ENCODE measurements around the gene ADAM33. TPM values are rescaled to one million over a fixed set of nuclear protein-coding genes. Genes with fewer than 3 reads are reported as not detected.
A peak's percentile ranks its signal among the peaks of the same experiment; 100 is the strongest.

The ADAM33 gene
- total RNA-seq, 1 donor from 2014 or later: 3.0 TPM

DNA sequence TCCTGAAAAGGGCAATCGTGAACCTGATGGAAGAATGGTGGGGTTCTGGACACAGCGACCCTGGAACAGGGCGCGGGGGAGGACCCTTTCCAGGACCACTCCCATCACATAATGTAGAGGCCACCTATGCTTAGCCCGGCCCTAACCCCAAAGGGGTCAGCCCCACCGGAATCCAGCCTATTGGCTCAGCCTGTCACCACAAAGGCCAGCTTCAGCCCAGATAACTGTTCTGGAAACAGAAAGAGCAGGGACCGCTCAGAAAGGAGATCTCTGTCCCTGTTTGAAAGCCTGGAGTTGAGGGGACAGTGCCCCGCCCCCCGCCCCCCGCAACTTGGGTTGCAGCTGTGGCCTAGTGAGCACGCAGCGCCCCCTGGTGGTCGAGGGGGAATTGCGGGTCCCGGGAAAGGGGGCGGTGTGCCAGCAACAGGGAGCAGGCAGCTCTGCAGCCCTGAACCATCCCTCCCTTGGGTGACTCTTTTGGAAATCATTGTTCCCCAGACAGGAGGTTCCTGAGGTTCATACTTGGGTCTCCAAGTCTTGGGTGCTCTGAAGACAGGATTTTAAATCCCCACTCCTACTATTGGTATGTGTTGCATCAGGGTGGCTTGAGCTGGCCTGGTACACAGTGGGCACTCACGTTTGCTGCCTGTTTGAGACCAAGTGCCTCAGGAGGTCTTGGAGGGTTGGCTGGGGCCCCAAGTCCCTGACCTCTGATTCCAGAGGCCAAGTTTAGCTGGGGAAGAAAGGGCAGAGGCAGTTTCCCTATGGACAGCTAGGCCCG lies 29.1 kb upstream of the ADAM33 start:
- peak; percentile 86 for DNase-seq (ENCODE audit: low spot score)
- intact Hi-C loops (cut with DNase I): loop anchor here (1.0 to 10.0 kb wide), 3 partner anchors 35 to 354 kb away; partner anchors contain the start of gene ADISSP

DNA sequence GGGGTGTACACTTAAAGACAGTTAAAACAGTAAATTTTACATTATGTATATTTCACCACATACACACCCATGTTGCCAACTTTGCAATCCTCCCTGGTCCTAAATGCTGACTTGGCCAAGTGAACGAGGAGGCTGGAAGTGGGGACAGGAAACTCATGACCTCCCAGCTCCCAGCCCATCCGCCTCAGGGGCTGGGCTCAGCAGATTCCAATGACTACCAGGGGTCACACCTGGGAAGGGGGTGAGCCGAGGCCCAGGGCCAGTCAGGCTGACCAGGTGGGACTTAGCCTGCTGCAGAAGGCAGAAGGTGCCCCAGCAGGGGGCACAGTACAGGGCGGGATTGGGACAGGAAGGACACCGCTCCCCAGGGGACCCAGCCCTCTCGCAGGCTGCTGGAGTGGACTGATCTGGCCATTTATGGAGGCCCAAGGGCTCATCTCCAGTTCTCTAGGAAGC lies 28.2 kb upstream of the ADAM33 start:
- intact Hi-C loops (cut with DNase I): loop anchor here (5.0 to 10.0 kb wide), 2 partner anchors 57 to 355 kb away; partner anchors contain the start of gene ADISSP
- no peak for DNase-seq (ENCODE audit: low spot score)

- intact Hi-C loops (cut with DNase I): no loop called here
- DNase-seq (ENCODE audit: low spot score): no peak
These were observed 25.7 kb upstream of the ADAM33 start for GRCh38 chr20:3707508-3707899.

DNA sequence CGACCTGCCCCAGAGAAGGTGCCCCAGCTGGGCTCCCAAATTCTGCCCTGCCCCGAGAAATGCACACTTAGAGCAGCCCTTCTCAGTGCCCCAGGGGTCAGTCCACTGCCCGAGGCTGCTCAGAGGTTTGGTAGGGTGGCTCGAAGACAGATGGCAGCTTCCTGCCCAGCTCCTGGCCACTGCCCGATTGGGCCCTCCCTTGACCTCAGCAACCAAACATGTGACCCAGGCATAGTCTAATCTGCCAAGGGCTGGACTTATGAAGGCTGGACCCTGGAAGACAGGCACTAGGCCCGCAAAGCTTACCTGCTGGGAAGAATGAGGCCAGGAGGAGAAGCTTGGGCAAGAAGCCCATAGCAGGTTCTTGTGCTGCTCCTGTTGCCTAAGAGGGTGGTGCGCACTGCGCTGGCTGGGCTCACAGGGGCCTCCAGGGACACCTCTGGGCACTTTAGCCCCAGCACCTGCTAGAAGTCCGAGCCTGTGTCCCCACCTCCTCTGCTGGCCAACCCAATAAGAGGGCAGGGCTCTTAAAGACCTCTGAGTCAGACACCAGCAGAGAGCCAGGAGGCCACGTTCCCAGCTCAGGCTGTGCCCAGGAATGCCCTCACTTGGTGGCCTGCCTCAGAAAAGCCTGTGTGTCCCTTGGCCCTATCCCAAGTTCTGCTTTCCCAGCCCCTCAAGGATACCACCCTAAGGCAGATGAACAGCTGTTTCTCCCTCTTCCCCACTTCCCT lies 25.1 kb upstream of the ADAM33 start:
- no peak for DNase-seq (ENCODE audit: low spot score)
- intact Hi-C loops (cut with DNase I): no loop called here

- intact Hi-C loops (cut with DNase I): no loop called here
- no peak for DNase-seq (ENCODE audit: low spot score)
These were observed 24.3 kb upstream of the ADAM33 start for GRCh38 chr20:3705970-3706739.

GRCh38 chr20:3705491-3705969 lies 23.7 kb upstream of the ADAM33 start:
- no peak for DNase-seq (ENCODE audit: low spot score)
- intact Hi-C loops (cut with DNase I): no loop called here

GRCh38 chr20:3704087-3704486 lies 22.3 kb upstream of the ADAM33 start:
- DNase-seq (ENCODE audit: low spot score): no peak
- intact Hi-C loops (cut with DNase I): no loop called here

- DNase-seq (ENCODE audit: low spot score): no peak
- intact Hi-C loops (cut with DNase I): no loop called here
These were observed 21.0 kb upstream of the ADAM33 start for GRCh38 chr20:3702611-3703391.

- intact Hi-C loops (cut with DNase I): no loop called here
These were observed 19.5 kb upstream of the ADAM33 start for GRCh38 chr20:3701061-3701998.

DNA sequence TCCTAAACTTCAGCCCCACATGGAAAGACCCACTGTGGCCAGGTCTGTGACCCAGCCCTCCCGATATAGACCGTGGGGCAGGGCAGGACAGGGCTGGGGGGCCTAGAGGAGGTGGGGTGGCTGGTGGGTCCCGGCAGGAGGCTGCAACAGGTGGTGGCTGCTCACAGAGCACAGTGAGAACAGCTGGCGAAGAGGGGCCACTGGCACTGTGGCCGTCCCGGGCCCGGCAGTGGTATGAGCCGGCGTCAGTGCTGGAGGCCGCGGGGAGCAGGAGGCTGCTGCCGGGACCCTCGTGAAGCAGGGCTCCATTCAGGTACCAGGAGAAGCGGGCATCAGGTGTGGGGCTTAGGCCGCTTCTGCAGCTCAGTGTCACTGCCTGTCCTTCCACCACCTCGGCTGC lies 17.2 kb upstream of the ADAM33 start:
- intact Hi-C loops (cut with DNase I): no loop called here
- no peak for DNase-seq (ENCODE audit: low spot score)

More at GRCh38 chr20:3701061-3701998, 19.5 kb upstream of the ADAM33 start:
- no peak for DNase-seq (ENCODE audit: low spot score)

DNA sequence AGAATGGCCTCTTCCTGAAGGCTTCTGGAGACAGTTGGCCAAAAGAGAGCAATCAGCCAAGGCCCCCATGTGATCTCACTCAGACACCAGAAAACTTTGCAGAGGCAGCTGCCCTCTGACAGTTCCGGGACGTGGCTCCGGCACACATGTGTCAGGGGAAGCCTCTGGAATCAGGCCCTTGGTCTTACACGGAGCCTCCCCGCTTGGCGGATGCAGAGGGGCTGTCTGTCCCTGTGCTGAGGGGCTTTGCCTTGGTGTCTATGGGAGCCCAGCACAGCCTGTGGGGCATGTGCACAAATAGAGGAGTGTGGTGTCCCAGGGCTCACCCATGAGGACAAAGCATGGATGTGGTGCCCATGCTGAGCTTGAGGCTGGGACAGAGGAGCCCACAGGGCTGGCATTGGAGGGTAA lies 16.8 kb upstream of the ADAM33 start:
- no peak for DNase-seq (ENCODE audit: low spot score)

DNA sequence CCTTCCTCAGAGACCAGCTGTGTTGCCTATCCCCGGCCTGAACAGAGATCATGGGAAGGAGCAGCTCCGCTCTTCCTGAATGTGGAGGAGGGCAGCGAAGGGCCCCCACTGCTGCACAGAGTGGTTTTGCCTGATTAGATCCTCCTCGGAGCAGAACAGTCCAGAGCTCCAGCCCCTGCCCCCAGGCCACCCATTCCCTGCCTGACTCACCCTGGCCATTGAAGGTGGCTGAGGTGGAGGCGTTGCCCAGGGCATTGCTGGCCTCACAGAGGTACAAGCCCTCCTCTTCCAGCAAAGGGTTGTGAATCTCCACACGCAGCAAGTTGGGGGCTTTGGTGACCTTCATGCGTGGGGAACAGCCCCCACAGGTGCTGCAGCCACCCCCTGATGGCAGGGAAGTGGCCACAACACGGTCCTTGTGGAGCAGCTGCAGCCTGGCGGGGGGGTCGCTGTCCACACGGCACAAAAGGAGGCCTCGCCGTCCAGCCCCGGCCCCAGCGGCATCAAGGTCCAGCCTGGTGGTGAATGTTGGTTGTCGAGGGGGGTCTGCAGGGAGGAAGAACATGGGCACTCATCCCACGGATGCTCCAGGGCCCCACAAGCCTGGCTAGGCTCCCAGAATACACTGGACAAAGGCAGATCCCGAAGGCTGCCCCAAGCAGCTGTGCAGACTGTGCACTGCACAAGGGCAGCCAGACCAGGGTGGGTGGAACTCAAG lies 15.9 kb upstream of the ADAM33 start:
- DNase-seq (ENCODE audit: low spot score): no peak
- intact Hi-C loops (cut with DNase I): no loop called here

More for the DNA sequence above, 16.8 kb upstream of the ADAM33 start:
- intact Hi-C loops (cut with DNase I): no loop called here

GRCh38 chr20:3696745-3697587 lies 15.2 kb upstream of the ADAM33 start:
- no peak for DNase-seq (ENCODE audit: low spot score)
- intact Hi-C loops (cut with DNase I): no loop called here

DNA sequence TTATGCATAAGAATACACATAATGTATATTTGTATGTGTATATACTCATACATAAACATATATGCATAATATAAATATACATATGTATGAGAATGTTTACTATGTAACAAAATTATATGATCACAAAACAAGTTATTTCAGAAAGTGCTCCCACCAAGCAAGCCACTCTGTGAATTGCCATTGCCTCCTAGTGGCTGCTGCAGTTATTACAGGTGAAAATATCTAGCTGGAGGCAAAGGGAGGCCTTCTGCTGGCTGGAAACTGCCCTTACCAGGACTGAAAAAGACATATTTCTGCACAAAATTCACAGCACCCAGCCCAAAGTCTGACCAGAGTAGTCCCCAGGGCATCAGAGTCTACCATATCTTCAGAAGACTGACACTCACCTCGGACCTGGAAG lies 14.4 kb upstream of the ADAM33 start:
- intact Hi-C loops (cut with DNase I): no loop called here

GRCh38 chr20:3694864-3695263 lies 13.1 kb upstream of the ADAM33 start:
- DNase-seq (ENCODE audit: low spot score): no peak

More for the DNA sequence above, 14.4 kb upstream of the ADAM33 start:
- DNase-seq (ENCODE audit: low spot score): no peak

DNA sequence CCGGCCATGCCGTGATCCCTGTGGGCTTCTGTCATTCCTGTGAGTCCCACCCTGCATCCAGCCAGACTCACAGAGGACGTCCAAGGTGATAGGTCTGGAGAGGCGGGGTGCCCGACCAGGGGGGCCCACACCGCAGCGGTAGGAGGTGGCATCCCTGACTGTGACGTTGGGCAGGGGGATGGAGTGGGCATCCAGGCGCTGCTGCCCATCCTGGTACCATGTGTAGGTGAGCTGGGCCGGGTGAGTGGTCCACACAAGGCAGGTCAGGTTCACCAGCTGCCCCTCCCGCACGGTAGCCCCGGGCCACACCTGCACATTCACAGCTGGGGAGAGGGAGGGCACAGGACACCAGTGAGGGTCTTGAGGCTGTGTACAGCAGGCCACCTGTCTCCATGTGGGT lies 11.6 kb upstream of the ADAM33 start:
- DNase-seq (ENCODE audit: low spot score): no peak
- intact Hi-C loops (cut with DNase I): no loop called here

More at GRCh38 chr20:3694864-3695263, 13.1 kb upstream of the ADAM33 start:
- intact Hi-C loops (cut with DNase I): no loop called here
